Mesenchymal stem cell (in vitro differentiated cells and primary cell): ENCODE results near the gene PF4V1.

ENCODE experiments used
- DNase-seq: peaks from one replicate; pipeline ENCODE4 v3.0.0-alpha.2; 2013
- H2AFZ ChIP-seq: one replicate; pipeline ENCODE4 v1.6.1; 2013; ENCODE audit warnings: low read depth, mild to moderate bottlenecking, control low read depth, inconsistent platforms, low read length, moderate library complexity
- H2AK5ac ChIP-seq: 2 replicates; pipeline ENCODE4 v1.6.1; 2013; ENCODE audit warnings: low read length, moderate library complexity, mild to moderate bottlenecking, inconsistent platforms; ENCODE audit not compliant: severe bottlenecking
- H2BK120ac ChIP-seq: one replicate; pipeline ENCODE4 v1.6.1; 2013; ENCODE audit warnings: low read depth, mild to moderate bottlenecking, inconsistent platforms, low read length, moderate library complexity
- H2BK12ac ChIP-seq, 2 experiments: one replicate each; pipeline ENCODE4 v1.6.1; 2013; ENCODE audit warnings: inconsistent platforms in 2 of 2, low read length in 2 of 2, mild to moderate bottlenecking in 2 of 2, moderate library complexity in 2 of 2, control low read depth in 1 of 2
- H2BK15ac ChIP-seq: one replicate; pipeline ENCODE4 v1.6.1; 2013; ENCODE audit warnings: mild to moderate bottlenecking, low read depth, inconsistent platforms; ENCODE audit not compliant: poor library complexity, severe bottlenecking
- H2BK5ac ChIP-seq: 2 replicates; pipeline ENCODE4 v1.6.1; 2013; ENCODE audit warnings: low read depth, mild to moderate bottlenecking, low read length, control low read depth, inconsistent platforms; ENCODE audit not compliant: poor library complexity, severe bottlenecking
- H3K14ac ChIP-seq, 2 experiments: one replicate each; pipeline ENCODE4 v1.6.1; 2013; ENCODE audit warnings: inconsistent platforms in 2 of 2, low read length in 2 of 2, control low read depth in 1 of 2, mild to moderate bottlenecking in 1 of 2, moderate library complexity in 1 of 2
- H3K18ac ChIP-seq, 2 experiments: one replicate each; pipeline ENCODE4 v1.6.1; 2013; ENCODE audit warnings: inconsistent platforms in 2 of 2, low read length in 2 of 2, control low read depth in 1 of 2, low read depth in 1 of 2, mild to moderate bottlenecking in 1 of 2
- H3K23ac ChIP-seq, 2 experiments: one replicate each; pipeline ENCODE4 v1.6.1; 2013; ENCODE audit warnings: inconsistent platforms in 2 of 2, low read length in 2 of 2, mild to moderate bottlenecking in 2 of 2, moderate library complexity in 2 of 2, control low read depth in 1 of 2
- H3K27ac ChIP-seq: 2 replicates; pipeline ENCODE4 v1.5.1; 2013; ENCODE audit warnings: mild to moderate bottlenecking, moderate library complexity, low read length, control low read depth, inconsistent platforms; ENCODE audit not compliant: poor library complexity, severe bottlenecking
- H3K27me3 ChIP-seq, 2 experiments: 2 replicates each; pipeline versions ENCODE4 v1.6.1 to v1.7.0; 2013; ENCODE audit warnings: low read length in 2 of 2, mild to moderate bottlenecking in 2 of 2, moderate library complexity in 2 of 2, control low read depth in 1 of 2, inconsistent platforms in 1 of 2; ENCODE audit not compliant: control insufficient read depth in 1 of 2, insufficient read depth in 1 of 2
- H3K36me3 ChIP-seq, 2 experiments: 2 replicates each; pipeline versions ENCODE4 v1.6.1 to v1.7.0; 2013; ENCODE audit warnings: low read length in 2 of 2, control low read depth in 1 of 2, inconsistent platforms in 1 of 2, low read depth in 1 of 2, mild to moderate bottlenecking in 1 of 2; ENCODE audit not compliant: insufficient read depth in 2 of 2, control insufficient read depth in 1 of 2
- H3K4ac ChIP-seq, 2 experiments: one replicate each; pipeline ENCODE4 v1.6.1; 2013; ENCODE audit warnings: inconsistent platforms in 2 of 2, low read length in 2 of 2, mild to moderate bottlenecking in 2 of 2, moderate library complexity in 2 of 2, control low read depth in 1 of 2, low read depth in 1 of 2
- H3K4me1 ChIP-seq: 2 replicates; pipeline ENCODE4 v1.6.1; 2013; ENCODE audit warnings: low read depth, low read length, control low read depth; ENCODE audit not compliant: control insufficient read depth, insufficient read depth
- H3K4me2 ChIP-seq: 2 replicates; pipeline ENCODE4 v1.6.1; 2013; ENCODE audit warnings: low read length, mild to moderate bottlenecking, inconsistent platforms; ENCODE audit not compliant: poor library complexity, severe bottlenecking
- H3K4me3 ChIP-seq, 2 experiments: 2 replicates each; pipeline versions ENCODE4 v1.5.1 to v1.7.0; 2013; ENCODE audit warnings: low read length in 2 of 2, mild to moderate bottlenecking in 2 of 2, control low read depth in 1 of 2, low read depth in 1 of 2; ENCODE audit not compliant: insufficient read depth in 1 of 2
- H3K79me1 ChIP-seq: replicated peaks from 2 replicates; pipeline ENCODE4 v1.6.1; 2013; ENCODE audit warnings: mild to moderate bottlenecking, control low read depth, low read length, inconsistent platforms; ENCODE audit not compliant: poor library complexity, severe bottlenecking
- H3K9ac ChIP-seq: 2 replicates; pipeline ENCODE4 v1.7.0; 2013; ENCODE audit warnings: mild to moderate bottlenecking, low read length, moderate library complexity
- H3K9me3 ChIP-seq: 2 replicates; pipeline ENCODE4 v1.7.0; 2013; ENCODE audit warnings: mild to moderate bottlenecking, low read length; ENCODE audit not compliant: control insufficient read depth
- H4K8ac ChIP-seq: one replicate; pipeline ENCODE4 v1.6.1; 2013; ENCODE audit warnings: inconsistent platforms, mild to moderate bottlenecking, low read length, moderate library complexity
- H4K91ac ChIP-seq: one replicate; pipeline ENCODE4 v1.6.1; 2013; ENCODE audit warnings: mild to moderate bottlenecking, low read length, inconsistent platforms
- WGBS: methylation state at CpG from one replicate; pipeline ENCODE4 v1.1.7; 2013; ENCODE audit warnings: mixed read lengths; 5-methylcytosine and 5-hydroxymethylcytosine counted together

PF4V1 gene

DNA sequence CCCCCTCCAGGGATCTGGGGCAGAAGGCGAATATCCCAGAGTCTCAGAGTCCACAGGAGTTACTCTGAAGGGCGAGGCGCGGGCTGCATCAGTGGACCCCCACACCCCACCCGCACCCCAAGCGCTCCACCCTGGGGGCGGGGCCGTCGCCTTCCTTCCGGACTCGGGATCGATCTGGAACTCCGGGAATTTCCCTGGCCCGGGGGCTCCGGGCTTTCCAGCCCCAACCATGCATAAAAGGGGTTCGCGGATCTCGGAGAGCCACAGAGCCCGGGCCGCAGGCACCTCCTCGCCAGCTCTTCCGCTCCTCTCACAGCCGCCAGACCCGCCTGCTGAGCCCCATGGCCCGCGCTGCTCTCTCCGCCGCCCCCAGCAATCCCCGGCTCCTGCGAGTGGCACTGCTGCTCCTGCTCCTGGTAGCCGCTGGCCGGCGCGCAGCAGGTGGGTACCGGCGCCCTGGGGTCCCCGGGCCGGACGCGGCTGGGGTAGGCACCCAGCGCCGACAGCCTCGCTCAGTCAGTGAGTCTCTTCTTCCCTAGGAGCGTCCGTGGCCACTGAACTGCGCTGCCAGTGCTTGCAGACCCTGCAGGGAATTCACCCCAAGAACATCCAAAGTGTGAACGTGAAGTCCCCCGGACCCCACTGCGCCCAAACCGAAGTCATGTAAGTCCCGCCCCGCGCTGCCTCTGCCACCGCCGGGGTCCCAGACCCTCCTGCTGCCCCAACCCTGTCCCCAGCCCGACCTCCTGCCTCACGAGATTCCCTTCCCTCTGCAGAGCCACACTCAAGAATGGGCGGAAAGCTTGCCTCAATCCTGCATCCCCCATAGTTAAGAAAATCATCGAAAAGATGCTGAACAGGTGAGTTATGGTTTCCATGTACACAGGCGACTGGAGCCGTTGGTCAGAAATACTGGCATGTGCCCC is 16.3 kb downstream of the PF4V1 start, which contains the start of gene CXCL1:
Gene CXCL1, plus strand, starts transcription at position 264 of the 926 bp plus-strand sequence. Its CDS starts 78 bp downstream, at position 342.
- peak within 1 kb of the TSS; percentile 94 to 99 for H3K18ac ChIP-seq
- peak within 1 kb of the TSS; percentile 41 for H2AK5ac ChIP-seq
- no peaks in the 10 kb centered on the region for H3K27me3 ChIP-seq
- peak within 1 kb of the TSS in 1 of 2 experiments; percentile 45 for H3K14ac ChIP-seq
- H2AFZ ChIP-seq = peak within 1 kb of the TSS; percentile 58
- H4K91ac ChIP-seq = peak within 1 kb of the TSS; percentile 98
- H3K9me3 ChIP-seq = no peaks in the 10 kb centered on the region
- peak within 1 kb of the TSS; percentile 74 for H3K4me2 ChIP-seq
- H3K27ac ChIP-seq = peak within 1 kb of the TSS; percentile 85
- 7% methylated on average over 60 of the region's 61 CpGs for WGBS
- H2BK120ac ChIP-seq = peak within 1 kb of the TSS; percentile 92
- peak within 1 kb of the TSS; percentile 96 for H4K8ac ChIP-seq
- peaks cover 5% of the 10 kb centered on the region for H3K4me1 ChIP-seq
- H3K36me3 ChIP-seq = no peaks in the 10 kb centered on the region
- H2BK5ac ChIP-seq = peak within 1 kb of the TSS; percentile 92
- peak within 1 kb of the TSS; percentile 99 for H2BK15ac ChIP-seq
- peak within 1 kb of the TSS; percentile 80 for H3K9ac ChIP-seq
- peak within 1 kb of the TSS; percentile 87 to 92 for H3K4ac ChIP-seq
- peak within 1 kb of the TSS; percentile 80 to 83 for H3K4me3 ChIP-seq
- peak within 1 kb of the TSS; percentile 75 to 96 for H2BK12ac ChIP-seq
- H3K79me1 ChIP-seq = no peaks in the 10 kb centered on the region
- peak within 1 kb of the TSS; percentile 3 to 91 for H3K23ac ChIP-seq
- peak; percentile 81 for DNase-seq

DNA sequence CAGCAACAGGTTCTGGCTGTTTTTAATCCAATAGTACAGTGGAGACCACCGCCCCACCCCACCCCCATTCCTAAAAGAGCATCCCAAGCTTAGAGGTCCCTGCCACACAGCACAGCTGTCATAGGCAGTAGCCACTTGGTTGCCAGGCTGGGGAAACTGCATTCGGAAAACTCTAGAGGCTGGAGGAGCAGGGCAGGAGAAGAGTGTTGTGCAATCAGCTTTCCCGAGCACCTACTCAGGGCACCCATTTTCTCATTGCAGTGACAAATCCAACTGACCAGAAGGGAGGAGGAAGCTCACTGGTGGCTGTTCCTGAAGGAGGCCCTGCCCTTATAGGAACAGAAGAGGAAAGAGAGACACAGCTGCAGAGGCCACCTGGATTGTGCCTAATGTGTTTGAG is 17.2 kb downstream of the PF4V1 start:
- Histone ChIP-seq H3K14ac (no peak overlapping the region), H3K18ac (peak overlapping the region; percentile 37 to 61), H3K9ac (peak overlapping the region; percentile 80), H4K91ac (peak overlapping the region; percentile 25), H2AFZ (no peak overlapping the region), H2BK5ac (no peak overlapping the region), H3K36me3 (no peaks in the 10 kb centered on the region), H3K79me1 (no peaks in the 10 kb centered on the region), H3K4me3 (peak overlapping the region; percentile 62 to 80), H3K27me3 (no peaks in the 10 kb centered on the region), H2BK12ac (peak overlapping the region; percentile 1 to 49), H3K4ac (peak overlapping the region; percentile 15 to 60), H2BK15ac (no peak overlapping the region), H3K4me1 (peaks cover 5% of the 10 kb centered on the region), H3K27ac (peak overlapping the region; percentile 85), H4K8ac (peak overlapping the region; percentile 59), H2AK5ac (no peak overlapping the region), H3K23ac (peak overlapping the region in 1 of 2 experiments; percentile 3), H3K4me2 (peak overlapping the region; percentile 74), H2BK120ac (no peak overlapping the region), H3K9me3 (no peaks in the 10 kb centered on the region)
- DNase-seq = peak; percentile 70
- WGBS = 76% methylated on average over 2 of the region's 3 CpGs

DNA sequence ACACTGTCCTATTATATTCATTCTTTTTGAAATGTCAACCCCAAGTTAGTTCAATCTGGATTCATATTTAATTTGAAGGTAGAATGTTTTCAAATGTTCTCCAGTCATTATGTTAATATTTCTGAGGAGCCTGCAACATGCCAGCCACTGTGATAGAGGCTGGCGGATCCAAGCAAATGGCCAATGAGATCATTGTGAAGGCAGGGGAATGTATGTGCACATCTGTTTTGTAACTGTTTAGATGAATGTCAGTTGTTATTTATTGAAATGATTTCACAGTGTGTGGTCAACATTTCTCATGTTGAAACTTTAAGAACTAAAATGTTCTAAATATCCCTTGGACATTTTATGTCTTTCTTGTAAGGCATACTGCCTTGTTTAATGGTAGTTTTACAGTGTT is 17.7 kb downstream of the PF4V1 start:
- Histone ChIP-seq H3K9ac (no peak overlapping the region), H2AFZ (no peak overlapping the region), H3K27ac (peak overlapping the region; percentile 71), H2BK5ac (no peak overlapping the region), H3K4me3 (peak overlapping the region in 1 of 2 experiments; percentile 80), H3K27me3 (no peaks in the 10 kb centered on the region), H4K91ac (no peak overlapping the region), H3K18ac (no peak overlapping the region), H3K4me2 (peak overlapping the region; percentile 74), H3K4ac (no peak overlapping the region), H3K36me3 (no peaks in the 10 kb centered on the region), H3K23ac (no peak overlapping the region), H2BK15ac (no peak overlapping the region), H2AK5ac (no peak overlapping the region), H4K8ac (no peak overlapping the region), H2BK120ac (no peak overlapping the region), H3K9me3 (no peaks in the 10 kb centered on the region), H2BK12ac (no peak overlapping the region), H3K4me1 (peaks cover 5% of the 10 kb centered on the region), H3K14ac (no peak overlapping the region), H3K79me1 (no peaks in the 10 kb centered on the region)
- 56% methylated on average over 1 of the region's 1 CpG for WGBS
- peak; percentile 83 for DNase-seq
